NCI-H82 (cell line): ENCODE data around the gene PSKH1.
A peak's percentile ranks its signal among the peaks of the same experiment; 100 is the strongest.

Experiments
- DNase-seq: peaks from one replicate; lab custom pipeline; 2025; lab: John Stamatoyannopoulos, UW

The PSKH1 gene

DNA sequence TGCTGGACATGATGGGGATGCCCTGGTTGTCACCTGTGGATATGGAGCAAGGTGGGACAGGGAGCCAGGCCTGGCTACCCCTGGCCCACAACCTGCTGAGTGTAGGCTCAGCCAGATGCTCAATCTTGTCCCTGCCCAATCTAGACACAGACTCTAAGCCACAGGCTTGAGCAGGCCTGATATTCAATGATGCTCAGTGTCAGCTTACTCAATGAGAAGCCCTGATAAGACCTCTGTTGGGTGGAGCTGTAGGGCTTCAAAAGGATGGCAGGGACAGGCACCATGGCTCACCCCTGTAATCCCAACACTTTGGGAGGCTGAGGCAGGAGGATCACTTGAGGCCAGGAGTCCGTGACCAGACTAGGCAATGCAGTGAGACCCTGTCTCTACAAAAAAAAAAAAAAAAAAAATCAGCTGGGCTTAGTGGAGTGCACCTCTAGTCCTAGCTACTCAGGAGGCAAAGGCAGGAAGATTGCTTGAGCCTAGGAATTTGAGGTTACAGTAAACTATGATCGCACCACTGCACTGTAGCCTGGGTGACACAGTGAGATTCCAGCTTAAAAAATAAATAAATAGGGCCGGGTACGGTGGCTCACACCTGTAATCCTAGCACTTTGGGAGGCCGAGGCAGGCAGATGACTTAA, 47.5 kb downstream of the PSKH1 start:
- DNase-seq: no peak

DNA sequence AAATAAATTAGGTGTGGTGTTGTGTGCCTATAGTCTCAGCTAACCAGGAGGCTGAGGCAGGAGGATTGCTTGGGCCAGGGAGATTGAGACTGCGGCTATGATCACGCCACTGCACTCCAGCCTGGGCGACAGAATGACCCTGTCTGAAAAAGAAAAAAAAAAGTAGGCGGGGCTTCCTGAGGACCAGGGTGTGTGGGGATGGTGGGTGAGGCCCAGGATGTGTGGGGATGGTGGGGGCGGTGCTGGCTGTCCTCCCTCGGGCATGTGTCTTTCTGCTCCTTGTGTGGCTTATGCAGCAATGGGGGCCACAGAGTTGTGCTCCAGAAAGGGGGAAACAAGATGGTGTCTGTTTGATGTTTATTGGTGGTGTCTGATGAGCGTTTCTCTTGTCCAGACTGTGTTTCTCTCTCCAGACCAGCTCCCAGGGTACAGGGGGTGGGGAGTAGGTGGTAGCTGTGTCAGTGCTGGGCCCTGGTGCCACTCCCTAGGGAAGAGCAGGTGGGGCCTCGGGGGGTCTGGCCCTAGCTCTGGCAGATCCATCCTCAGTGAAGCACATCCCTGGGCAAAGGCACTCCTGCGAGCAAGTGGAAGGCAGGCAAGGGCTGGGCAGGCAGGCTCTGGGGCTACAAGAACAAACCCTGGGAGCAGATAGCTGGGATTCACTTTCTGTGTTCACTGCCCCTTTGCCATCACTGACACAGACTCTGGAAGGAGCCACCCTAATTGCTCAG, 48.6 kb downstream of the PSKH1 start:
- peak; percentile 5 for DNase-seq

DNA sequence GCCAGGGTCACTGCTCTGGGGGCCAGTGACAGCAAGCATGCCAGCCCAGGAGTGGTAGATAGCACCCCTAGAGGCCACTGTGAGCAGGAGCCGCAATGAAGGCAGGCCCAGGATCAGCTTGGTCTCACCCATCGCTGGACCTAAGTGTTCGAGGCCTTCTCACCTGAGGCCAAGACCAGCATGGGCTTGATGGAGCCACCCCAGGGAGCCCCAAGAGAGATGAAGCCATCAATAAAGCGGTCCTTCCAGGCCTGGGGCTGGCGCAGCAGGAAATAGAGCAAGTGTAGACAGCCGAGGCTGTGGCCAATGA, 49.1 kb downstream of the PSKH1 start:
- peak; percentile 69 for DNase-seq

GRCh38 chr16:67942510-67943255, 49.6 kb downstream of the PSKH1 start:
- DNase-seq: no peak

GRCh38 chr16:67943256-67943618, 50.2 kb downstream of the PSKH1 start:
- DNase-seq: no peak

GRCh38 chr16:67943619-67944504, 50.8 kb downstream of the PSKH1 start, which contains the start of gene LCAT:
LCAT (minus strand) TSS chr16:67944120; CDS start chr16:67944101, 19 bp downstream.
- no peak for DNase-seq

DNA sequence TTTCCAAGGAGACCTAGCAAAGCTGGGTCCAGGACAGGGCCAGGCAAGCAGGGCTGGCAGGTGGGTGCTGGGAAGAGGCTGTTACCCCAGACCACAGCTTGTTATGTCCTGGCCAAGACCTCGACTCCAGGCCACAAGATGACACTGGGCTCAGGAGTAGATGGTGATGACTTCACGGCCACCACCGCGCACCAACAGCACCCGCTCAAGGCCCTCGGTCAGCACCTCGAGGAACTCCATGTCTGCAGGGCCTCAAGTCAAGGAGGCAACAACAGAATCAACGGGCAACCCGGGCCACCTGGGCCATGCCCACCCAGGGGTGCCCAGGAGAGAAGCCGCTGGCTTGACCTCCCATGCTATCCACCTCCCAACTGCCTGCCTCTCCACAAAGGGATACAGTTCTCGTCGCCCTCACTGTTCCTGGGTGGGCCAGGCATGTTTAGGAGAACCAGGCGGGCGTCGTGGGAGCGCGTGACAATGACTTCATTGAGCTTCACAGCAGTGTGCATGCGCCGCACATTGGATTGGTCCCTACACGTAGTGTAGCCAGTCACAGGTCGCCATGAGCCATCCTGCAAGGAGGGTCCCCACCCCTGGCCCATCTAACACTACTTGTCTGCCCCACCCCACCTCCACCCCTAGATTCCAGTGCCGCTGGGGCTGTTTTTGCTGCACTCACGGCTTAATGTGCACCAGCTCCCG, 51.8 kb downstream of the PSKH1 start:
- DNase-seq: no peak

GRCh38 chr16:67945392-67945933, 52.4 kb downstream of the PSKH1 start:
- no peak for DNase-seq

DNA sequence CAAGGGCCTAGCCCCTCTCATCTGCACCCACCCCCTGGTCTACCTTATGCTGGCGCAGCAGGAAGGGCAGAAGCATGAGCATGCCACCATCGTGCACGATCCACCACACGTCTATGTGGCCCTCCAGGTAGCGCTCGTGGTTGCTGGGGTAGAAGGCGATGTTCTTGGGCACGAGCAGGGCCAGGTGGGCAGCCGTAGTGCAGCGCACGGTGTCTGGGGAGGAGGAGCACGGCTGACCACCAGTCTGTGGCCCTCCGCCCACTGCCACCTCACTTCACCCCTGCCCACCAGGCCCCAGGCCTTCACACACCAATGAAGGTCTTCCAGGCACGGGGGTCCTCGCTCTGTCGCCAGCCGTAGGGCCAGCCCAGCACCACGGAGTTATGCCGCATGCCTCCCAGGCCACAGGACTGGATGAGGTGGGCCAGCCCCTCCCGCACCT, 53.1 kb downstream of the PSKH1 start:
- no peak for DNase-seq

DNA sequence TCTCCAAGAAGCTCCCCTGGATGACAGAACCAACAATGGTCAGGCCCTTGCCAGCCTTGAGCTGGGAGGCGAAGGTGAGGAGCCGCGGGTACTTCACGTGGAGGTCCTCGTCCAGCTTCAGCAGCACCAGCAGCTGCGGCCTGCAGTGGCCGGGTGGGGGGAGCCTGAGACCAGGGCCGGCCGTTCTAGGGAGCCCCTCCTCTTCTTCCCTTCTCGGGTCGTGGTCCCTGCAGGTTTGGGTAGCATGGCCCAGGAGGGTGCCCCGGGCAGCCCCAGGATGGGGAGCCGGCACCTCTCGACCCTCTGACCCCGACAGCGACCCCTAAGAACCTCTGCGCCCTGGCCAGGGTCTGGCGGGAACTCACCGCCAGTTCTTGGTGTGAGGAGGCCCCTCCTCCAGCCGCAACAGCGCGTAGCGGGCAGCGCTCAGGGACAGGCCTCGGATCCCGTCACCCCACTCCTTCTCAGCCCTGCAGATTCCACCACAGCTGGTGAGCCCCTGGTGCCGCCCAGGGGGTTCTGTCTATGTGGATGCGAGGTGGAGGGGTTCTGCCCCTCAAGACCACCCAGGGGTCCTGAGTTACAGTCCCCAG, 54.0 kb downstream of the PSKH1 start:
- no peak for DNase-seq

- DNase-seq: no peak
Measured at GRCh38 chr16:67948015-67948414, 55.0 kb downstream of the PSKH1 start.

GRCh38 chr16:67949645-67950044, 56.6 kb downstream of the PSKH1 start:
- DNase-seq: no peak

DNA sequence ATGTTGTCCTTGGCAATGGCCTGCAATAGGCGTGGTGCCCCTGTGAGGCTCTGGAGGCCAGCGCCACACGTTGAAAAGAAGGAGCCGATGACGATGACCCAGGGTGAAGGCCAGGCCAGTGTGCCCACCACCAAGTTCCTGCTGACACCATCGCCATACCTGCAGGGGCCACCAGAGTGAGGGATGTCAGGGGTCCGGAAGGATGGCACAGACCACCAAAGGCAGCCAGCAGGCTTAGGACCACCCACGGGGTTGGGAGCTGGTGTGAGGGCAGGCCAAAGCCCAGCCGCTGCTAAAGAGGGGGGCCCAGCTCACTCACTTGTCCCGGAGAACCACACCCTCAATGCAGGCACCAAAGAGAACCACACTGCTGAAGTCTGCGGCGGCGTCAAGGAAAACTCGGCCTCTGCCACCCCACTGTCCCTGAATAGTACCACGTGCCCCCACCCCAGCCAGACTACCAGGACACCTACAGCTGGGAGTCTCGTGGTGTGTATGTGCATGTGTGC, 57.3 kb downstream of the PSKH1 start:
- DNase-seq: no peak

GRCh38 chr16:67951485-67951884, 58.4 kb downstream of the PSKH1 start:
- no peak for DNase-seq

- DNase-seq: no peak
Measured at GRCh38 chr16:67953641-67954375, 60.8 kb downstream of the PSKH1 start.

- no peak for DNase-seq
Measured at GRCh38 chr16:67954421-67955196, 61.6 kb downstream of the PSKH1 start.

DNA sequence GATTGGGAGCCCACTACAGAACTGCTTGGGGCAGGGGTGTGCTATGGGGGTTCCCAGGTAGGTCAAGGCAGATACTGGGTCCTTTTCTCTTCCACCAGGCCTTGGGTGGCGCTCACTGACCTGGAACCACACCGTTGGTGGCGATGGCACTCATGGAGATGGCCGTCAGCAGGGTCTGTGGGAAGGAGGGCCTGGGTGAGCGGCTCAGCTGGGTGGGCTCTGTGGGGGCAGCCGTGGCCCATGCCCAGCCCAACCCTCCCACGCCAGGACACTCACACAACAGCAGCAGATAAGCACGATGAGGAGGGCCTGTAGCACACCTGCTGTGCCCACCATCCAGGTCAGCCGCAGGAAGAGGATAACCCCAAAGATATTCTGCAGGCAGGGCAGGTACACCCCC, 64.6 kb downstream of the PSKH1 start:
- DNase-seq: no peak

GRCh38 chr16:67959536-67960329, 66.7 kb downstream of the PSKH1 start:
- DNase-seq: no peak
